Measurements from ENCODE around the gene SLC9A3.
"Not testable (repeated sequence)": the region's sequence is repeated elsewhere in the genome, so short reads cannot be mapped to it uniquely, and the experiment has no call there.

The SLC9A3 gene

DNA sequence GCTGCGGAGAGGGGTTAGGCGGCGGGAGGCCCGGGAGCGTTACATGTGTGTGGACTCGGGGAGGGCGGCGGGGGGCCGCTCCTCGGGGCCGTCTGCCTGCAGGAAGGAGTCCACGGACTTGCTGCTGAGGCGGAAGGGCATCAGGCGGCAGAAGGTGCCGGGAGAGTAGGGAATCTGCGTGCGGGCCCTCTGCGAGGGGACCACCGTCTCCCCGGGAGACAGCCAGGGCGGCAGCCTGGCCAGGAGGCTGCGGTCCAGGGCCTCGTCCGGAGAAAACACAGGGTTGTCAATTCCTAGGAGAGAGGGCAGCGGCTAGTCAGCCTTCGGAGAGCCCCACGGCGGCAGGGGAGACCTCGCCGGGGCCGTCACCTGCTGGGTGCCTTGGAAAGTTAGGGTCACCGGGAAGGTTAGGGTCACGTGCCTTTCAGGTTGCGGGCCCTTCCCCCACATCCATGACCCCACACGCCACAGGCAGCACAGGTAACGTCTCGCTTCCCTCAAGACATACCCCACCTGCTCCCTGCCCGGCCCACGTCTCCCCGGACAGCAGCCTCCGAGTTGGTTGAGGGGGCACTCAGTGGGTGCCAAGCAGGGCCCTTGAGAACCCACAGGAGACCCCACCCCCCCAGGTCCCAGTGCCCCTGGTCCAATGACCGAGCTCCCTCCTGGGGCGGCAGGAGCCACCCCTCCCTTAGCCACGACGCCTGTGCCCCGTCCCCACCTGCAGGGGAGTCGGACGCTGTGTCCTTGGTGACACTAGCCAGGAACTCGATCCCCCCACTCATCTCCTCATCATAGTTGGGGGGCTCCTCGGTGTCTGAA, 49.2 kb downstream of the SLC9A3 start:
- DNase-seq (ENCODE audit: low read depth), result no peak

DNA sequence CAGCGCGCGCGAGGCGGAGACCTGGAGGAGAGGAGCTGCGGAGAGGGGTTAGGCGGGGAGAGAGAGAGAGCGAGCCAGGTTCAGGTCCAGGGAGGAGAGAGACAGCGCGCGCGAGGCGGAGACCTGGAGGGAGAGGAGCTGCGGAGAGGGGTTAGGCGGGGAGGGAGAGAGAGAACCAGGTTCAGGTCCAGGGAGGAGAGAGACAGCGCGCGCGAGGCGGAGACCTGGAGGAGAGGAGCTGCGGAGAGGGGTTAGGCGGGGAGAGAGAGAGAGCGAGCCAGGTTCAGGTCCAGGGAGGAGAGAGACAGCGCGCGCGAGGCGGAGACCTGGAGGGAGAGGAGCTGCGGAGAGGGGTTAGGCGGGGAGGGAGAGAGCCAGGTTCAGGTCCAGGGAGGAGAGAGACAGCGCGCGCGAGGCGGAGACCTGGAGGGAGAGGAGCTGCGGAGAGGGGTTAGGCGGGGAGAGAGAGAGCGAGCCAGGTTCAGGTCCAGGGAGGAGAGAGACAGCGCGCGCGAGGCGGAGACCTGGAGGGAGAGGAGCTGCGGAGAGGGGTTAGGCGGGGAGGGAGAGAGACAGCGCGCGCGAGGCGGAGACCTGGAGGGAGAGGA, 49.9 kb downstream of the SLC9A3 start:
- not testable (repeated sequence) for DNase-seq (ENCODE audit: low read depth)

DNA sequence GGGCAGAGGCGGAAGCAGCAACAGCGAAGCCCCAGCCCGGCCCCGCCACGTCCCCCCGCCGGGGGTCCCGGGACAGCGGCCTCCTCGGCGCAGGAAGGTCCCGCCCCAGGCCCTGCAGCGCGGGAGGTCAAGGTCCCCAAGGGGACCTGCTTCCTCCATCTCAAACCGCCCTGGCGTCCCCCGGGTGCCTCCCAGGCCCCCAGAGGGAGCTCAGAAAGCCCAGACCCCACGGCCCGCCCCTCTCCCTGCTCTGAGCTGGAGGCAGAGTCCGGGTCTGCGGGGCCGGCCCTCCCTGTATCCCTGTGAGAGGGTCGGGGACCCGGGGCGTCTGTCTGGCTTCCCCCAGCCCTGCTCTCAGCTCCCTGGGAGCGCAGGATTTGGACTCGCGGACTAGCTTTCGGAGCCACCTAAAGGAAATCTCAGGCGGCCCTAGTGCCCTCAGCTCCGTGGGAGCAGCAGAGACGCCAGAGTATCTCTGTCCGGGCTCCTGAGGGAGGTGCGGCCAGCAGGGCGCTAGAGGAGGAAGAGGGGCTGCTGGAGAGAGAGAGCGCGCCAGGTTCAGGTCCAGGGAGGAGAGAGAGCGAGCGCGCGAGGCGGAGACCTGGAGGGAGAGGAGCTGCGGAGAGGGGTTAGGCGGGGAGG, 50.6 kb downstream of the SLC9A3 start:
- no peak for DNase-seq (ENCODE audit: low read depth)

DNA sequence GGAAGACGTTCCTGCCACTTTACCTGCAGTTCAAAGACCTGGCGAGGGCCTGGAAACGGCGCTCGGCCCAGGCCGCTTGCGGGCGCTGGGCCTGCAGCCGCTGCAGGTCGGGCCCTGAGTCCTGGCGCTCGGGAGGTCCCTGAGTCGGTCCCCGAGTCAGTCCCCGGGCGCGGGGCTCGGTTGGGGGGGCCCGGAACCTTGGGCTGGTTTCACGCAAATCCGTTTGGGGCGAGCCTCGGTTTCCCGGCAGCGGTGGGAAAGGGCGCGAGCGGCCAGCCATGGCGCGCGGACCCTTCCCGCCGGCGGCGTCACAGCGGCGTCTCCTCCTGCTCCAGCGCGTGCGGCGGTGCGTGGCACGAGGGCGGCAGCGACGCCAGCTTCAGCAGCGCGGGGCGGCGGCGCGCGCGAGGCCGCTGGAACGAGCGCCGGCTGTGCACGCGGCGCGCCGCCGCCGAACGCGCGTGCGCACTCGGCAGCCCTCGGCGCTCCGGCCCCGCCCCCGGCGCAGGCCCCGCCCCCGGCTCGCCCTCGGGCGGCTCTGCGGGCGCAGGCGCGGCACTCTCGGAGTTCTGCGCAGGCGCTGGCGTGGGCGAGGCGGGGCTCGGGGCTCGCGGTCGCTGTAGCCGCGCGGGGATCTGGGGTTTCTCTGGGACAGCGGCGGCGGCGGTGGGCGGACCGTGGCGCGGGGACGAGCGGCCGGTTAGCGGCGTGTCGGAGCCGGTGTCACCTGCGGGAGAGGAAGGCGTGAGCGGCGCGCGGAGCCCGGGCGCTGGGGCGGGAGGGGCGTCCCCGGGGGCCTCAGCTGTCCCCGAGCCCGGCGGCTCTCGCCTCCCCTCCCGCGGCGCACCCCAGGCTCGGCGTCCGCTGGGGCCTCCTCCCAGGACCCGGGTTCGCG, 51.3 kb downstream of the SLC9A3 start:
- no peak for DNase-seq (ENCODE audit: low read depth)

DNA sequence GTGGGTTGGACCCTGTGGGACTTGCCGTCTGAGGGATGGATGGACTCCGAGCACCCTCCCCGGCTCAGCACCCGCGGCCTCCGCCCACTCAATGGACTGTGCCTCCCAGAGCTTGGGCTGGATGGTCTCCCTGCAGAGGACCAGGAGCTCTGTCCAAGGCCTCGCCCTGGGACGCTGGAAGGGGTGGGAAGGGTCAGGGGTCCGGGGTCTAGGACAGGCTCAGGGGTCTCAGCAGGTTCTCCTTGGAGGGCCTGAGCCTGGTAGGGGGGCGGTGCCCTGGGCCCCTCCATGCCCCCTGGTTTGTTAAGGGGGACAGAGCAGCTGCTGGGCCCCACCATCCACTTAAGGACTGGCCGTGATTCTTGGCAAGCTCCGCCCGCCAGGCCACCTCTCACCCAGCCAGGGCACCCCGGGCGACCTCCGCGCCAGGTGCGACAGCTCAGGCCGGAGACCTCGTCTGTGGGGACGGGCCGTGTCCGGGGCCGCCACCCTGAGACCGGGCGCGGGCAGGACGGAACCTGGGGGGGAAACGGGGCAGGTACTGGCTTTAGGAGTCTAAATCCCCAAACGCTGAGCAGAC, 52.1 kb downstream of the SLC9A3 start:
- no peak for DNase-seq (ENCODE audit: low read depth)

DNA sequence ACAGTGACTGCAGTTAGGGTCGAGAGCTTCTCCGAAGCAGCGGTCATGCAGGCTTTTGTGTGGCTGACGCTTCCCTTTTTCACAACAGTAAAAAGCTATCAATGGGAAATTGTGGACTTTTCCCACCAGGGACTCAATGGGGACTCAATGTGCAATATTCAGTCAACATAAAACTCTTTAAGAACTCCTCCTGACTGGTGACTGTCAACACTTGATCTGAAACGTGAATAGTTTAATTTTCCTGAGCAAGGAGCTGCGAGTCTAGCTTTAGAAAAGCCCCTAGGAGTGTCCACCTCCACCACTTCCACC, 52.5 kb downstream of the SLC9A3 start:
- DNase-seq (ENCODE audit: low read depth), result no peak

DNA sequence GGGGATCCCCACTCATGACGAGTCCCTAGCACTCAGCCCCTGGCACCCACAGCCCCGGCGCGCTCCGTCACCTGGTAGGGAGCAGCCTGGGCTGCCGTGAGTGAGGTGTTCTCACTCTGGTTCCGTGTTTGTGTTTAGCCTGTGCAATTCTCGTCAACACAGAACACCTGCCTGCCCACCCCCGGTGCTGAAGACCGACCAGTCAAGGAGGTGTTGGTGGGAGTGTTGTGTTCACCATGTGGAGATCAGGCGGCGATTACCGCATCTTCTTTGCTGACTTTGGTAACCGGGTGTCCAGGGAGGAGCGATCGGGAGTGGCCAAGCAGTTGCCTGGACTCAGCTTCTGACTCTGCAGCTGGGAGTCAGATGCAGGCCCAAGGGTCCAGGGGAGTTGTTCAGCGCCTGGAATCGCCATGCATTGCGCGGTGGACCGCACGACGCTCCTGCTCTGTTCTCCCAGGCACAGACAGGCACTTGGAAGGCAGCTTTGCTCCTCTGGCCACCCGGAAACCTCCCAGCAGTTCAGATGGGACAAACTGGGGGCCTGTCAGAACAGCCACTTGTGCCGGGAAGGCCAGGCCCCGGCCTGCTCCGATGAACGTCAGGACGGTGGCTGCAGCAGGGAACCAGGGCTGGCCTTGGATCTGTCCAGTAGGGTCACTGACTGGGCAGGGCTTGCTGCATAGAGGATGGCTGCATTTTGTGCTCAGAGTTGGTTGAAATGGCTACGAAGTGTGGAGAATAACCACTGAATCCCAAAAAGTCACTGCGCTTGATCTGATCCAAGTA, 53.1 kb downstream of the SLC9A3 start:
- no peak for DNase-seq (ENCODE audit: low read depth)

DNA sequence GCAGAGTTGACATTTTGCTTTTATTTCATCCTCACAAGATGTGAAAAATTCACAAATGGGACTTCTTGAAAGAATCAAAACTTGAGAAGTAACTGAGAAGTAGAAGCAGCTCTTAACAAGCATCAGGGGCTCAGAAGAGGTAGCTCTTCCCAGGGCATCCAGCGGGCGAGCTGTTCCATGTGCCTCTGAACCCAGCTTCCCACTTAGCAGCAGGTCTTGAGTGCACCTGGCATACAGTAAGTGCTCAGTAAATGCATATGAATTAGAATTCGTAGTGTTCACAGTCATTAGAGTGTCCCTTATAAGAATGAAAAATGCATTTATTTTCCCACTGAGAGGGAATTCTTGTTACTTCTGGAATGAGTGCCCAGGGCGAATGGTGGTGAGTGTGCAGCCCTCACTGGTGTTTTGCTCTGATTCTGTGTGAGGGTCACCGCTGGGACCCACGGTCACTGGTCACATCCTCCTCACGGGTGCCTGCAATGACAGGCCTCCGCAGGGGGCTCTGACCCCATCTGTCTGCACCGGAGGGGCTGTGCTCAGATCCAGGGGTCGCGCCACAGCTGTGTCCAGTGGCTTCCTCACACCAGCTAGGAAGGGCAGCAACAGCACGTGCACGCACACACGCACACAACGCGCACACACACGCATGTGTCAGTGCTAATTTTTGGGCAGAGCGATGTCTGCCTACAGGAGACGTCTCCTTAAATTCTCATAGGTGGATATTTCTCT, 54.3 kb downstream of the SLC9A3 start:
- DNase-seq (ENCODE audit: low read depth), result no peak

DNA sequence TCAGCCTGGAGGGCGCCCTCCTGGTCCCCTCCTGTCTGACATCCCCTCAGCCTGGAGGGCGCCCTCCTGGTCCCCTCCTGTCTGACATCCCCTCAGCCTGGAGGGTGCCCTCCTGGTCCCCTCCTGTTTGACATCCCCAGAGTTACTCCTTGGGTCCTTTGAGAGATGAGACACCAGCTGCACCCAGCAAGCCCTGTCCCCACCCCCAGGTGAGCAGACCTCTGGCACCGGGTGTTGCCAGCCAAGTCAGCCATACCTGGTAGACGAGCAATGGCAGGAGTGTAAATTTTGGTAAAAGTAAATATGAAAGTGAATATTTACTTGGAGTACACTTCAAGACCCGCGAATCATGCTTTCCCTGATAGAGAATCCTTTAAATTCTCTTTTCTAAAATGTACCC, 55.8 kb downstream of the SLC9A3 start:
- DNase-seq (ENCODE audit: low read depth), result no peak

DNA sequence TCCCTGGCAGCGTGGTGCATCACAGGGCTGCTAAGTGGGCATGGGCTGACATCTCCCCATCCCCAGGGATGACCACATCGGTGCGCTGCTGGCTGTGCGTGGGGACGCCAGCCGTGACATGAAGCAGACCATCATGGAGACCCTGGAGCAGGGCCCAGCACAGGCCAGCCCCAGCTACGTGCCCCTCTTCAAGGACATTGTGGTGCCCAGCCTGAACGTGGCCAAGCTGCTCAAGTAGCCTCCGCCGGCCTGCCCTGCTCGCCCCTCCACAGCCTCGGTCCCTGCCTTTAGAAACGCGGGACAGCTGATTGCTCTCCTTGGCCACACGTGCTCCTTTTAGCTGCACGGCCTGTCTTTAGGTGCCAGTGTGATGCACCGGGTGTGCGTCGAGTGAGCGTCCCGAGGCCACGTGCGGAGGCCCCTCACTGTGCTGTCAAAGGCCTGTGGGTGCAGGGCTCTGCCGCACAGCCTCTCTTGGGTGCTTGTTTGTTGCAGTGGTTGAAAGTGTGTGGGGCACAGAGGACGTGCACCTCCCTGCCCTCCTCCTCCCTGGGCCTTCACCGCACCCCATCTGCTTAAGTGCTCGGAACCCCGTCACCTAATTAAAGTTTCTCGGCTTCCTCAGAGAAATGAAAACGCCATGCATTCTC, 57.5 kb downstream of the SLC9A3 start:
- DNase-seq (ENCODE audit: low read depth), result no peak

DNA sequence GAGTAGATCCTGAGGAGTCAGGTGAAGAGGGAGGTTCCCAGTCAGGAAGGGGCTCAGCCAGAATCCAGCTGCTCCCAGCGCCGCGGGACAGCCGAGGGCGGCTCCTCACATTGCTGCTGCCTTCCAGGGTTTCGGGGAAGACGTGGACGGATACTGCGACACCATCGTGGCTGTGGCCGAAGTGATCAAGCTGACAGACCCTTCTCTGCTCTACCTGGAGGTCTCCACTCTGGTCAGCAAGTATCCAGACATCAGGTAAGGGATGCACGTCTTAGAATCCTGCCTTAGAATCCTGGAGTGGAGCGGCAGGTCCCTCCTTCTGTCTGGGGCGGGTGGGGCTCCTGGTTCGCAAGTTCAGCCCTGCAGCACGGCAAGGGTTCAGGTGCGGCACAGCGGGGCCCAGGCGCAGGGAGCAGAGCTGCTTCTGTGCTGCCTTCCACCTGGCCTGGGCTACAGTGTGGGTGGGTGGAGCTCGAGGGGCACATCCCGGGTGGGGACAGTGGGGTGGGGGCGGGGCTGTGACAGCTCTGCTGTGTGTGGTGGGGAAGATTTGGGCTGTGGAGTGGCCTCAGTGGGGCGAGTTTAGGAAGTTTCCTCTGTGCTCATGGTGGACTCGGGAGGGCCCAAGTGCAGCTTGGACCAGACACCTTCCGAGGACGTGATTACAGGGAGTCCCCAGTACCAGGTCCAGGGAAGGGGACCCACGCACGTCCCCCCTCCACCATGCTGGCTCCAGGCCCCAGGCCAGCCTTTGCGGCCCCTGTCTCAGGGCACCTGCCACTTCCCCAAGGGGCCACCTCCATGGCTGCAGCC, 58.5 kb downstream of the SLC9A3 start:
- DNase-seq (ENCODE audit: low read depth), result no peak

DNA sequence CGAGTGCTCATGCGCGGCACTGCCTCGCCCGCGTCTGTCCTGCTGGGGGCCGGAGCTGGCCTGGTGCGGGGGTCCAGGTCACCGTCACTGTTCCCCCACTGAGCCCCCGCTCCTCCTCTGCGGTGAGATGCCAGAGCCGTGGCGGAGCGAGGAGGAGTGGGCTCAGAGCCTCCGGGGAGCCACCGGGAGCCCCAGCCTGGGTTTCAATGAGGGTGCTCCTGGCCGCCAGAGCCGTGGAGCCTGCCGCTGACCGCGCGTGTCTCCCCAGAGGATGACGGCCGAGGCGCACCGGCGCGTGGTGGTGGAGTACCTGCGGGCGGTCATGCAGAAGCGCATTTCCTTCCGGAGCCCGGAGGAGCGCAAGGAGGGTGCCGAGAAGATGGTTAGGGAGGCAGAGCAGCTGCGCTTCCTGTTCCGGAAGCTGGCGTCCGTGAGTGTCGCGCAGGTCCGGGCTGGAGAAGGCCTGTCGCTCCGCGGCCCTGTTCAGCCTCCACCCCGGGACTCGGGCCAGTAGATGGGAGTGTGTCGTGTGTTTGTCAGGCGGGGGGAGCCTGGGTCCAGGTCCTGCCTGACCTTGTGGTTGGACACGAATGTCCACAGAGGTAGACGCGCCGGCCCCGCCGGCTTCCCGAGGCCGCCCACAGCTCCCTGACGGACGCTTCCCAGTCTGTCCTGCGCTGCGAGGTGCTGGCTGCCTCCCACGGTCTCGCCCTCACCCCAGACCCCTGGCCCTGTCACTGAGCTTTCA, 59.2 kb downstream of the SLC9A3 start:
- DNase-seq (ENCODE audit: low read depth), result no peak

DNA sequence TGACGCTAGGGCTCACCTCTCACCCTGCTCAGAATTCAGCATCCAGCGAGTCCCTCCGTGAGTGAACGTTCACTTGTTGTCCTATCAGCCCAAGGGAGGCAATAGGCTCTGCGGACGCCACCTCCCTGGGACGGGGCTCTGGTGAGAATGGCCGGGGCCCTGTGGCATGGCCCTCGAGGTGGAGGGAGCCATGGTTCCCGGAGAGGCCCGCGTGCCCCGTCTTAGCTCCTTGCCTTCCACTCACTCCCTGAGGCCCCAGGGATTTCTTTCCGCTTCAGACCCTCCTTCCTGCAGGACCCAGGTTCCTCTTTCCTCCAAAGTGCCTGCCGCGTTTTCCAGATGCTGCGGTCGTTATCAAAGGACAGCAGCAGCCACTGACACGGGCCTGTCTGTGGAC, 59.8 kb downstream of the SLC9A3 start:
- no peak for DNase-seq (ENCODE audit: low read depth)

DNA sequence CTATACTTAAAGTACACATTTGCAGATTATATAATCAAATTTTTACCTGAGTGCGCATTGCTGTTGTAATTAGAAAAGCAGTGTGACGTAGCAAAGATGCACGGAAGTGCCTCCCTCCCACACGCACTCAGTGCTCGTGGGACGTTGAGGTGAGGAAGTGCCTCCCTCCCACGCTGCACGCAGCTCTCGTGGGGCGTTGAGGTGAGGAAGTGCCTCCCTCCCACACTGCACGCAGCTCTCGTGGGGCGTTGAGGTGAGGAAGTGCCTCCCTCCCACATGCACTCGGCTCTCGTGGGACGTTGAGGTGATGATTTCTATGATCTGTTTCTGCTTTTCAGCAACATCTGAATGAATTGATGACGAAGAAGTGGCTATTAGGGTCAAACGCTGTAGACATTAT, 60.3 kb downstream of the SLC9A3 start:
- DNase-seq (ENCODE audit: low read depth), result no peak

DNA sequence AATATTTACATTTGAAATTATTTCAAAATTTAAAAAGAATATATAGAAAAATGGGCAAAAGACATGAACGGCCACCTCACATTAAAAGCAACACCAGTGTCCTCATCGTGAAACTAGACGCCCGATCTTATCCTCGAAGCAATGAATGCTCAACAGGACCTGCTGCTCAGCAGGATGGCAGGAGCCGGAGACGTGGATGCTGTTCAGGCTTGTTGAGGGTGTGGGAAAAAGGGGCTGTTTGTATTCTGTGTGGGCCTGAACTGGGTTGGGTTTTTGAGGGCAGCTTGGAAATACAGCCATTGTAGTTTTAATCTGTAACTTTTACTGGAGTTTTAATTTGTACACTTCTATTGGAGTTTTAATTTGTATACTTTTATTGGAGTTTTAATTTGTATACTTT, 60.9 kb downstream of the SLC9A3 start:
- DNase-seq (ENCODE audit: low read depth), result no peak

DNA sequence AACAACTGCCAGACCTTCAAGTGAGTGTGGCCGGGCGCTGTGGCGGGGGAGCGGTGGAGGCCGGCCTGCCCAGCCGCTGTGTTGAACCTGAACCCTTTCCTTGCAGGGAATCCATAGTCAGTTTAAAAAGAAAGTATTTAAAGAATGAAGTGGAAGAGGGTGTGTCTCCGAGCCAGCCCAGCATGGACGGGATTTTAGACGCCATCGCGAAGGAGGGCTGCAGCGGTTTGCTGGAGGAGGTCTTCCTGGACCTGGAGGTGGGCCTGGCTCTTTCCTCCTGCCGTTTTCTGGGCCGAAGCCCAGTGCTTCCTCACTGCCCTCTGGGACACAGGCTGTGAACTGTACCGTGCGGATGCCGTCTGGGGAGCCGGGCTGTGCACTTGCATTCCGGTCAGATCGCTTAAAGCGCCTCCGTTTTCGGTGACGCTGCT, 62.2 kb downstream of the SLC9A3 start:
- DNase-seq (ENCODE audit: low read depth), result no peak

DNA sequence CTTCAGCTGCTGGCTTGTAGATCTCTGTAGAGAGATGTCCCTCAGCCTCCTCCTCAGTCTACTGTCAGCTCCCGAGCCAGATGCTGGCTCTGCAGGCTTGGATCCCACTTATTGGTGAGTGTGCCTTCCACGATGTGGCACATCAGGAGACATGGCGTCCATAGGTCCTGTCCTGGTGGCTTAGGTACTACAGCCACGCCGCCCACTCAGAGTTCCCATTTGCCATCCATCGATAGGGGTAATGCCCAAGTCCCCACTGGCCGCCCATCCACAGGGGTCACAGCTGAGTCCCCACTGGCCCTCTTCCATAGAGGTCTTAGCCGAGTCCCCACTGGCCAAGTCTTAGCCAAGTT, 64.0 kb downstream of the SLC9A3 start:
- DNase-seq (ENCODE audit: low read depth), result no peak

DNA sequence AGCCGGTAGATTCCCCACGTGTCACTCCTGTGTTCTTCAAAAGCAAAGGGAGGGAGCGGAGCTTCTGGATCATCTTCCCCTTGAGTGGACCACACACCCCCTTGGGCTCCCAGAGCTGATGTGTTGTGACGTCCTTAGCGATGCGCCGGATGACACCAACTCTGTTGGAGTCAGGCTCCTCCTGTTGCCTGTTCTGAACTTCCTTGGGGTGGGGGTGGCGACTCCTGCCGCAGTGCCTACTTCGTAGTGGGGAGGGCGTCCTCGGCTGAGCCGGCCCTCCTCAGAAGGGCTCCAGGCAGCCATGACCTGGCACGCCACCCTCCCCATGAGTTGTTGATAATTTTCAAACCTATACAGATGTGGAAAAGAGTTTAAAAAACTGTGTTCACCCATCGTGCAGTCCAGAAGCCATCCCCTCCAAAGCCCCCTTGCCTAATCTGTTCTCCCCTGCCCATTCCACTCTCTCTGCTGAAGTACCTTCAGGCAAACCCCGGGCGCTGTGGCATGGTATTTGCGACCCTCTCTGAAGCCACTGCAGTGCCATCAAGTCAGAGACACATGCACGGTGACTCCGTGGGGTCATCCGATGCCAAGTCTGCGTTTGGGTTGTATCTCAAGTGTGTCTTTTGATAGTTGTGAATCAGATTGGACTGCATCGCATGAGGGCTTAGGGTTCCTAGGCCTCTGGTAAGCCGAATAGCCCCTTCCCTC, 64.5 kb downstream of the SLC9A3 start:
- no peak for DNase-seq (ENCODE audit: low read depth)
